Prostate gland (tissue), 2 donors: ENCODE data around the gene ESRRB.

Source experiments
- CTCF ChIP-seq, 4 experiments: fragments of 200-600 bp in 2 of 4; fragments of 450-650 bp in 2 of 4; sonication (generic) in 2 of 4; IDR thresholded peaks; 1 replicate in 3 of 4; 2 replicates in 1 of 4; pipeline ENCODE4 v1.5.1; 2016 to 2019; ENCODE audit warnings: antibody characterized with exemption in 4 of 4, mild to moderate bottlenecking in 2 of 4, moderate library complexity in 2 of 4
- POLR2A ChIP-seq: fragments of 450-650 bp; IDR thresholded peaks from one replicate; pipeline ENCODE4 v1.6.1; 2016; ENCODE audit warnings: antibody characterized with exemption, mild to moderate bottlenecking
- POLR2AphosphoS5 ChIP-seq: sonication (generic); formaldehyde crosslinking; IDR thresholded peaks from one replicate; pipeline ENCODE4 v1.6.1; 2017; ENCODE audit warnings: antibody characterized with exemption

- TF ChIP-seq POLR2AphosphoS5 (no peak), CTCF (IDR thresholded peaks at IDR 0.05) (no peak), POLR2A (no peak)
Measured at GRCh38 chr14:76420827-76421226, 44.9 kb downstream of the ESRRB start.
